HFF-Myc (cell line): ENCODE measurements around the gene FUZ.

Experiments used
- DNase-seq: peaks from one replicate; pipeline ENCODE4 v3.0.0-alpha.2; 2011; ENCODE audit warnings: low read depth; ENCODE audit errors: extremely low read depth
- H3K4me3 ChIP-seq: replicated peaks from 2 replicates; pipeline ENCODE4 v1.5.1; 2011; ENCODE audit warnings: low read depth, mild to moderate bottlenecking, control low read depth, low read length
- TF ChIP-seq, protein P1 (sequence below): IDR thresholded peaks from 2 replicates; pipeline ENCODE4 v1.5.1; 2012; ENCODE audit warnings: mild to moderate bottlenecking, low read depth, low read length, control low read depth; ENCODE audit errors: missing control alignments

Gene FUZ

GRCh38 chr19:49809941-49810389 is 3.1 kb downstream of the FUZ start:
- no peak for DNase-seq
- H3K4me3 ChIP-seq: peak overlapping the region; percentile 49
- TF ChIP-seq, protein P1, sequence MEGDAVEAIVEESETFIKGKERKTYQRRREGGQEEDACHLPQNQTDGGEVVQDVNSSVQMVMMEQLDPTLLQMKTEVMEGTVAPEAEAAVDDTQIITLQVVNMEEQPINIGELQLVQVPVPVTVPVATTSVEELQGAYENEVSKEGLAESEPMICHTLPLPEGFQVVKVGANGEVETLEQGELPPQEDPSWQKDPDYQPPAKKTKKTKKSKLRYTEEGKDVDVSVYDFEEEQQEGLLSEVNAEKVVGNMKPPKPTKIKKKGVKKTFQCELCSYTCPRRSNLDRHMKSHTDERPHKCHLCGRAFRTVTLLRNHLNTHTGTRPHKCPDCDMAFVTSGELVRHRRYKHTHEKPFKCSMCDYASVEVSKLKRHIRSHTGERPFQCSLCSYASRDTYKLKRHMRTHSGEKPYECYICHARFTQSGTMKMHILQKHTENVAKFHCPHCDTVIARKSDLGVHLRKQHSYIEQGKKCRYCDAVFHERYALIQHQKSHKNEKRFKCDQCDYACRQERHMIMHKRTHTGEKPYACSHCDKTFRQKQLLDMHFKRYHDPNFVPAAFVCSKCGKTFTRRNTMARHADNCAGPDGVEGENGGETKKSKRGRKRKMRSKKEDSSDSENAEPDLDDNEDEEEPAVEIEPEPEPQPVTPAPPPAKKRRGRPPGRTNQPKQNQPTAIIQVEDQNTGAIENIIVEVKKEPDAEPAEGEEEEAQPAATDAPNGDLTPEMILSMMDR: no peak

- no peak for DNase-seq
- peak overlapping the region; percentile 49 for H3K4me3 ChIP-seq
- TF ChIP-seq, protein P1: no peak
These were observed 3.7 kb downstream of the FUZ start for GRCh38 chr19:49809160-49809940.

GRCh38 chr19:49808711-49809159 is 4.4 kb downstream of the FUZ start:
- TF ChIP-seq, protein P1: no peak
- DNase-seq: no peak
- H3K4me3 ChIP-seq: peak overlapping the region; percentile 49

- TF ChIP-seq, protein P1: no peak
- no peak for DNase-seq
- H3K4me3 ChIP-seq: no peak overlapping the region
These were observed 5.0 kb downstream of the FUZ start for GRCh38 chr19:49807904-49808675.

GRCh38 chr19:49807058-49807903 is 5.8 kb downstream of the FUZ start:
- TF ChIP-seq, protein P1: no peak
- no peak overlapping the region for H3K4me3 ChIP-seq
- no peak for DNase-seq

DNA sequence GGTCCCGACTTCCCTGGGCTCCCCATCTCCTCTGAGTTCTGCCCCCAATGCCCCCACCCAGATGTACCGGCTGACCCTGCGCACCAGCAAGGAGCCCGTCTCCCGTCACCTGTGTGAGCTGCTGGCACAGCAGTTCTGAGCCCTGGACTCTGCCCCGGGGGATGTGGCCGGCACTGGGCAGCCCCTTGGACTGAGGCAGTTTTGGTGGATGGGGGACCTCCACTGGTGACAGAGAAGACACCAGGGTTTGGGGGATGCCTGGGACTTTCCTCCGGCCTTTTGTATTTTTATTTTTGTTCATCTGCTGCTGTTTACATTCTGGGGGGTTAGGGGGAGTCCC is 6.5 kb downstream of the FUZ start:
- H3K4me3 ChIP-seq: no peak overlapping the region
- DNase-seq: no peak
- TF ChIP-seq, protein P1: no peak
